Measurements from ENCODE around the gene CCL22. TPM values are rescaled to one million over a fixed set of nuclear protein-coding genes. Genes with fewer than 3 reads are reported as not detected.

CCL22 gene
- total RNA-seq, 4 donors from 2014 or later: not detected

- TF ChIP-seq, protein P1, sequence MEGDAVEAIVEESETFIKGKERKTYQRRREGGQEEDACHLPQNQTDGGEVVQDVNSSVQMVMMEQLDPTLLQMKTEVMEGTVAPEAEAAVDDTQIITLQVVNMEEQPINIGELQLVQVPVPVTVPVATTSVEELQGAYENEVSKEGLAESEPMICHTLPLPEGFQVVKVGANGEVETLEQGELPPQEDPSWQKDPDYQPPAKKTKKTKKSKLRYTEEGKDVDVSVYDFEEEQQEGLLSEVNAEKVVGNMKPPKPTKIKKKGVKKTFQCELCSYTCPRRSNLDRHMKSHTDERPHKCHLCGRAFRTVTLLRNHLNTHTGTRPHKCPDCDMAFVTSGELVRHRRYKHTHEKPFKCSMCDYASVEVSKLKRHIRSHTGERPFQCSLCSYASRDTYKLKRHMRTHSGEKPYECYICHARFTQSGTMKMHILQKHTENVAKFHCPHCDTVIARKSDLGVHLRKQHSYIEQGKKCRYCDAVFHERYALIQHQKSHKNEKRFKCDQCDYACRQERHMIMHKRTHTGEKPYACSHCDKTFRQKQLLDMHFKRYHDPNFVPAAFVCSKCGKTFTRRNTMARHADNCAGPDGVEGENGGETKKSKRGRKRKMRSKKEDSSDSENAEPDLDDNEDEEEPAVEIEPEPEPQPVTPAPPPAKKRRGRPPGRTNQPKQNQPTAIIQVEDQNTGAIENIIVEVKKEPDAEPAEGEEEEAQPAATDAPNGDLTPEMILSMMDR (IDR thresholded peaks at IDR 0.05): no peak
- no peak for TF ChIP-seq POLR2A (IDR thresholded peaks at IDR 0.05)
- Histone ChIP-seq H3K36me3 (no peaks in the 10 kb centered on the region), H3K9me3 (no peaks in the 10 kb centered on the region), H3K4me3 (replicated peaks in 1 of 3) (no peak overlapping the region), H3K27me3 (no peaks in the 10 kb centered on the region), H3K4me1 (peaks cover 0 to 7% of the 10 kb centered on the region in 2 donors), H3K27ac (no peak overlapping the region)
- no peak for DNase-seq
- intact Hi-C loops (cut with DNase I): no loop called here
- WGBS, 2 donors: 73 to 94% methylated on average over 7 of the region's 7 CpGs
These were observed 530 bp upstream of the CCL22 start for GRCh38 chr16:57358086-57358420.

DNA sequence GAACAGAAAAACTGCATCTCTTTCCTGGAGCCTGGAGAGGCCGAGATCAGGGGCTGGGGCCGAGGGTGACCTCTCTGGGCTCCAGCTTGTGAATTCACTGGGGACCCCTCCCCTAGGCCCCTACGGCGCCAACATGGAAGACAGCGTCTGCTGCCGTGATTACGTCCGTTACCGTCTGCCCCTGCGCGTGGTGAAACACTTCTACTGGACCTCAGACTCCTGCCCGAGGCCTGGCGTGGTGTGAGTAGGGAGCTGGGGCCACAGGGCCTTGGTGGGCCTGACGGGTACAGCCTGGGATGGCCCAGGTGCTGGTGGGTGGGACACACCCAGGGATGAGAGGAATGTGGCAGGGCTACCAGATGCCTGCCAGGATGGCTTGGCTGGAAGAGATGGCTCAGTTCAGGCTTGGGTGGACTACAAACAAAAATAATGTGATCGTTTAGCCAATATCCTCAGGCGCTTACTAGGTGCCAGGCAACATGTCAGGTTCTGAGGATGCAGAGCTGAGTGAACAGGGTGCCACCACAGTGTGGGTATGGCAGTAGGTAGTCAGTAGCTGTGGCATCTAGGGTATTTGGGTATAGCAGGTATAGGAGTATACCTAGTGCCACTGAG lies 1.8 kb downstream of the CCL22 start:
- 93 to 96% methylated on average over 8 to 16 of the region's 16 CpGs for WGBS, 2 donors
- H3K4me3 ChIP-seq (replicated peaks in 1 of 3): no peak overlapping the region
- TF ChIP-seq, protein P1 (IDR thresholded peaks at IDR 0.05): no peak
- TF ChIP-seq POLR2A (IDR thresholded peaks at IDR 0.05): no peak
- peaks cover 0 to 7% of the 10 kb centered on the region in 2 donors for H3K4me1 ChIP-seq
- no peaks in the 10 kb centered on the region for H3K27me3 ChIP-seq
- H3K27ac ChIP-seq: no peak overlapping the region
- intact Hi-C loops (cut with DNase I): no loop called here
- H3K36me3 ChIP-seq: no peaks in the 10 kb centered on the region
- H3K9me3 ChIP-seq: no peaks in the 10 kb centered on the region
- DNase-seq: no peak

DNA sequence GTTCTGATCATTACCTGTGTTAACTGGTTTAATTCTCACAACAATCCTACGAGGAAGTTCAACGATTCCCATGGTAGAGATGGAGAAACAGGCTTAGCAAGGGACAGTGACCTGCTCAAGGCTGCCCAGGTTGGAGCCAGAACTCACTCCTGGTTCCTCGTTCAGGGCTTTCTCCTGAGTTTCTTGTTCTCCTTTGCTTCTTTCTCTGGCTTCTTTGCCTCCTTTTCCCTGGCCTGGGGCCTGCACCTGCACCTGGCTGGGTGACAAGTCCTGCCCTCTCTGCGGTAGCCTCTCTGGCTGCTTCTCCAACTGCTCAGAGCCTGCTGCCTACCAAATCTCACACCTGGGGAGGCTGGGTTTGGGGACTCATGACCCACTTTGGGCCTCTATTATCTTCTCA lies 2.8 kb downstream of the CCL22 start:
- intact Hi-C loops (cut with DNase I): no loop called here
- no peak for TF ChIP-seq POLR2A (IDR thresholded peaks at IDR 0.05)
- TF ChIP-seq, protein P1 (IDR thresholded peaks at IDR 0.05): no peak
- peak overlapping the region; percentile 26 to 33 (median 30) for H3K27ac ChIP-seq
- peaks cover 0 to 8% of the 10 kb centered on the region in 2 donors for H3K4me1 ChIP-seq
- no peaks in the 10 kb centered on the region for H3K9me3 ChIP-seq
- 35 to 38% methylated on average over 4 of the region's 4 CpGs for WGBS, 2 donors
- DNase-seq: peak; percentile 59 to 70
- H3K27me3 ChIP-seq: no peaks in the 10 kb centered on the region
- H3K36me3 ChIP-seq: no peaks in the 10 kb centered on the region
- H3K4me3 ChIP-seq (replicated peaks in 1 of 3): no peak overlapping the region

DNA sequence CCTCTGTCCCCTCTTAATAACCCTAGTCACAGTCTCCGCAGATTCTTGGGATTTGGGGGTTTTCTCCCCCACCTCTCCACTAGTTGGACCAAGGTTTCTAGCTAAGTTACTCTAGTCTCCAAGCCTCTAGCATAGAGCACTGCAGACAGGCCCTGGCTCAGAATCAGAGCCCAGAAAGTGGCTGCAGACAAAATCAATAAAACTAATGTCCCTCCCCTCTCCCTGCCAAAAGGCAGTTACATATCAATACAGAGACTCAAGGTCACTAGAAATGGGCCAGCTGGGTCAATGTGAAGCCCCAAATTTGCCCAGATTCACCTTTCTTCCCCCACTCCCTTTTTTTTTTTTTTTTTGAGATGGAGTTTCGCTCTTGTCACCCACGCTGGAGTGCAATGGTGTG lies 5.6 kb downstream of the CCL22 start:
- Histone ChIP-seq H3K4me3 (replicated peaks in 1 of 3) (no peak overlapping the region), H3K27me3 (no peaks in the 10 kb centered on the region), H3K9me3 (no peaks in the 10 kb centered on the region), H3K4me1 (peaks cover 0 to 16% of the 10 kb centered on the region in 2 donors), H3K27ac (no peak overlapping the region), H3K36me3 (no peaks in the 10 kb centered on the region)
- DNase-seq: no peak
- WGBS, 2 donors: 95% methylated on average over 3 of the region's 3 CpGs
- intact Hi-C loops (cut with DNase I): no loop called here
- TF ChIP-seq, protein P1 (IDR thresholded peaks at IDR 0.05): no peak
- TF ChIP-seq POLR2A (IDR thresholded peaks at IDR 0.05): no peak

DNA sequence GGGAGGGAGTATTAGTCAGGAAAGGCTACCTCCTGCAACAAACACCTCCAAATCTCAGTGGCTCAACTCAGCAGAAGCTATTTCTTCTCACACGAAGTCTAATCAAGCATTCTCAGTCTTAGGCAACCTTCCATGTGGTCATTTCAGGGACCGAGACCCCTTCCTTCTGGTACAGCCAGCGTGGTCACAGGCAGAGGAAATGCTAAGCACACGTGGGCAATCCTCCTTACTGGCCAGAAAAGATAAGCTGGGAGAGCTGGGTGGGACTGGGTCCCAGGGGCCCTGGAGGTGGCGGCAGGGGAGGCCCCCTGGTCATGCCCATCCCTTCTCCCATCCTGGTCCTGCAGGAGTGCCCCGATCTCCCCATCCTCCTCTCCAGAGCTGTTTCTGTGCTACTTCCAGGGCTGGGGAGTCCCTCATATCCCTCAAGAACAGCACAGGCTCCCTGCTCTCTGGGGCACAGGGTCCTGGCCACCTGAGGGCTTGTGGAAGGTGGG lies 8.0 kb downstream of the CCL22 start:
- H3K36me3 ChIP-seq: no peaks in the 10 kb centered on the region
- H3K9me3 ChIP-seq: no peaks in the 10 kb centered on the region
- no peaks in the 10 kb centered on the region for H3K27me3 ChIP-seq
- H3K27ac ChIP-seq: no peak overlapping the region
- peaks cover 0 to 11% of the 10 kb centered on the region in 2 donors for H3K4me1 ChIP-seq
- WGBS, 2 donors: 33 to 71% methylated on average over 5 to 6 of the region's 6 CpGs
- DNase-seq: no peak
- TF ChIP-seq, protein P1 (IDR thresholded peaks at IDR 0.05): no peak
- TF ChIP-seq POLR2A (IDR thresholded peaks at IDR 0.05): no peak
- no peak overlapping the region for H3K4me3 ChIP-seq (replicated peaks in 1 of 3)
- intact Hi-C loops (cut with DNase I): no loop called here
